Spleen (tissue), 7 donors: ENCODE results near the gene TMEM181.

ENCODE experiments used
- CTCF ChIP-seq, 11 experiments: fragments of 200-600 bp in 7 of 11; fragments of 450-650 bp in 4 of 11; sonication (generic) in 4 of 11; IDR thresholded peaks in 8 of 11; conservative IDR thresholded peaks in 3 of 11; 1 replicate in 7 of 11; 2 replicates in 4 of 11; pipeline versions ENCODE4 v1.4.0 to v1.8.0; 2016 to 2021; ENCODE audit warnings: antibody characterized with exemption in 11 of 11, inconsistent platforms in 4 of 11, mild to moderate bottlenecking in 1 of 11
- POLR2A ChIP-seq, 3 donors: fragments of 450-650 bp; IDR thresholded peaks; one replicate each; pipeline ENCODE4 v1.5.1; 2017; ENCODE audit warnings: antibody characterized with exemption in 3 of 3, mild to moderate bottlenecking in 1 of 3
- POLR2AphosphoS5 ChIP-seq, 3 donors: sonication (generic); formaldehyde crosslinking; IDR thresholded peaks; one replicate each; pipeline ENCODE4 v1.5.1; 2017; ENCODE audit warnings: antibody characterized with exemption in 3 of 3
- donor health status: DM: no; HTN: no; CAD: no; lungs with moderate emphysema.
- donor health status: DM: no; HTN: no; CAD: no.
- donor health status: DM: no; HTN: no; CAD: no.

DNA sequence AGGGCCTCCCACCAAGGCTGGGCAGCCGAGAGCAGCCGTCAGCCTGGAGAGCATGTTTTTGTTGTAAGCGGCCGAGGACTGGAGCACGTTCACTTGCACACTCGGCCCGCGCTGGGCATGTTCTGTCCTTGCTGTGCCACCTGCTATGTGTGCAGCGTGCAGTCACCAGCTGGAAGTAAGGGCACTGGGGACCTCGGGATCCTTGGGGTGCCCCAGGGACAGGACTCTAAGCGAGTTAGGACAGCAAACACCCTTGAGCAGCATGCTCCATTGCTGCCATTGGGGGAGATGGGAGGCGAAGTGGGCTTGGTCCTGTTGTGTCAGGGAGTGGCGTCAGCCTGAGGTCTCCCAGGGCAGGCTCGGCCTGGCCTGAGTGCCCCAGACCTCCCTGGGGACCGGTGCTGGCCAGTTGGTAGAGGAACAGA, 66.0 kb downstream of the TMEM181 start:
- TF ChIP-seq POLR2A (IDR thresholded peaks at IDR 0.05) (no peak), CTCF (IDR thresholded peaks at IDR 0.05 in 8 of 11, conservative IDR thresholded peaks at IDR 0.05 in 3 of 11) (no peak), POLR2AphosphoS5 (IDR thresholded peaks at IDR 0.05) (peak in 1 of 3 donors; percentile 42)
